Caki2 (cell line): Measurements from ENCODE around the gene TLE7. TPM values are rescaled to one million over a fixed set of nuclear protein-coding genes. Genes with fewer than 3 reads are reported as not detected.
A peak's percentile ranks its signal among the peaks of the same experiment; 100 is the strongest.

ENCODE experiments used
- DNase-seq: peaks from one replicate; pipeline ENCODE4 v3.0.0-alpha.2; 2015; ENCODE audit warnings: low read depth
- in situ Hi-C: cut with HindIII; loops from 2 replicates; pipeline ENCODE4 v1.10.0; 2016; ENCODE audit warnings: low sequenced_read_pairs, low pct_unique_long_range_greater_than_20kb, mixed read lengths
- total RNA-seq: library from RNA; depleted of rRNA; stranded (reverse); fragments of >200 nt; shearing (Covaris generic); gene quantifications from 2 replicates; pipeline ENCODE4 v1.2.3, GENCODE V29; 2014; ENCODE audit warnings: low replicate concordance

TLE7 gene
- total RNA-seq, 1 experiment from 2014 or later = not detected

DNA sequence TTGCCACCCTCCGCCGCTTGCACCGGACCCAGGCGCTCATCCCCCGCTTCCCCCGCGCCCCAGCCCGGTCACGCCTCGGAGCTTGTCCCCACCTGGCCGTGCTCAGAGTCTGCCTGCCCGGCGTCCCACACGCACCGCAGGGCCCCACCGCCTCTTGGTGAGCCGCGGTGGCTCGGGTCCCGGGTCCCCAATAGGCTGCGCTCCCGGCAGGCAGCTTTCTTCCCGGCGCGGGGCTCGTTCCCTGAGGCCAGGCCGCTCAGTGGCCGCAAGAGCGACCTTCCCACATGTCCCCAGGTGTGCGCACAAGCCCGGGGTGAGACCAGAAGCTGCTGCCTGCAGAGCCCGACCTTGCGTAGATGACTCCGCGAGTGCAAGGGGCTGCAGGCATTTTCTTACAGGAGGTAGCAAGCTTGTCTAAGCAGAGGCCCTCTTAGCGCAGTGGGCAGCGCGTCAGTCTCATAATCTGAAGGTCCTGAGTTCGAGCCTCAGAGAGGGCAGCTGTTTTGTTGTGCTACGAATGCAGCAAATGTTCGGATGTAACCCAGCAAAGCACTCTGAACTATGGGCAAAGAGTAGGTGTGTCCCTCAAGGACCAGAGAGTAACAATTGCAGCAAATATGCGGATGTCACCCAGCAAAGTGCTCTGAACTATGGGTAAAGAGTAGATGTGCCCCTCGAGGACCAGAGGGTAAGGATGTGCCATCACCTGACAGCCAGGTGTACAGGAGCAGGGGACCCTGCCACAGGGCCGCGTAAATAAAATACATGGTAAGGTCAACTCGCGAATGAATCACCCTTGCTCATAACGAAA lies 15.6 kb downstream of the TLE7 start:
- DNase-seq = no peak

DNA sequence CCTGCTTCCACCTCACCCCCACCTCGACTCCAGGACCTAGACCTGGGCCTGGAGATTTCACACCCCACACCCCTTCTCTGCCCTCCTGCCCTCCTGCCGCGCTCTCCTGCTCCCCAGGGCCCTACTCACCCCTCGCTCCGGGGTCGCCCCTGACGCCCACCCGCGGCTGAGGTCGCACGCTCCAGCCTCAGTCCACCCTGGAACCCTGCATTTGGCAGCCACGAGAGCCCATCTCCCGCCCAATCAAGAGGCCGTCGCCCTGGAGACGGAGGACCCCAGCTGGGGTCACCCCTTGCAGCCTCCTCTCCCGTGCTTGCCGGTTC lies 16.1 kb downstream of the TLE7 start:
- in situ Hi-C loops = no loop called here
- DNase-seq = no peak

More for the DNA sequence above, 15.6 kb downstream of the TLE7 start:
- in situ Hi-C loops = no loop called here

- in situ Hi-C loops = no loop called here
Observed at GRCh38 chr16:71424626-71425025, 17.2 kb downstream of the TLE7 start.

DNA sequence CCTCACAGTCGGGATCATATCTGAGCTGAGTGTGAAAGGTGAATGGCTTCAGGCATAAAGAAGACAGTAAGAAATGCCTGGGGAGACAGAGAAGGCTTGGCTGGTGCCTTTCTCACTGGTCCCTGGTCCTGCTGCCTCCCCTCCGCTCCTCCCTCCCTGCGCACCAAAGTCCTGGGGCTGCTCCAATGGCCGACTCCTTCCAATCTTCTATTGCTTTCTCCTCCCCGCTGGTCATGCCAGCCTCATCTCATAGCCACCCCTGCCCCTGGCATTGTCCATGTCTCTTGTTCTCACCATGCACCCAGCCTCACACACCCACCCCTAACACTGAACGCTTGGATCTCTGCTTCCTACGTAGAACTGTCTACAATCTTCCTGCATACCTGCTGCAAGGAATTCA lies 18.0 kb downstream of the TLE7 start:
- in situ Hi-C loops = no loop called here
- no peak for DNase-seq

More at GRCh38 chr16:71424626-71425025, 17.2 kb downstream of the TLE7 start:
- no peak for DNase-seq

DNA sequence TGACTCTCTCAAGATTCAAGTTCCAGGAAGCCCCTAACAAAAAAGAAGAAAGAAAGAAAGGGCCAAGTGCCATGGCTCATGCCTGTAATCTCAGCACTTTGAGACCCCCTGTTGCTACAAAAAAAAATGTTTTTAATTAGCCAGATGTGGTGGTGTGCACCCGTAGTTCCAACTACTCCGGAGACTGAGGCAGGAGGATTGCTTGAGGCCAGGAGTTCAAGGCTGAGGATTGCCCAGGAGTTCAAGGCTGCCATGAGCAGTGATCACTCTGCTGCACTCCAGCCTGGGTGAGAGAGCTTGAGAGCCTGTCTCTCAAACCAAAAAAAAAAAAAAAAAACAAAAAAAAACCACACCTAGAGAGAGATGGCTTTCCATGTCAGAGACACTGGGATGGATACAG lies 18.8 kb downstream of the TLE7 start:
- in situ Hi-C loops = no loop called here
- no peak for DNase-seq

DNA sequence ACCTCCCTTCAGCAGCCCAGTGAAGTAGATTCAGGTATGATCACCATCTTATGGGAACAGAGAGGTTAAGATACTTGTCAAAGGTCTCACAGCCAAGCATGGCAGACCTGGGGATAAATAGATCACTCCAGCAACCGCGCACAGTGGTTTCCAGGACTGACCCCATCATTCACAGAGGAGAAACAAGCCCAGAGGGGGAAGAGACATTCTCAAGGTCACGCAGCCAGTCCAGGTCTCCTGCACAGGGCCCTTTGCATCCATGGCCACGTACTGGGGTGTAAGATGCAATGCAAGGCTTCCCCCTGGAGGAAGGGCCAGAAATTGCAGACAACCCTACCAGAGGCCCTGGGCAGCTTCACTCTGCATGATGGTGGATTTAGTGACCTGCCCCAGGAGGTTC lies 19.9 kb downstream of the TLE7 start:
- DNase-seq = no peak
- in situ Hi-C loops = no loop called here

- no peak for DNase-seq
- in situ Hi-C loops = no loop called here
Observed at GRCh38 chr16:71414038-71414437, 27.8 kb downstream of the TLE7 start.

DNA sequence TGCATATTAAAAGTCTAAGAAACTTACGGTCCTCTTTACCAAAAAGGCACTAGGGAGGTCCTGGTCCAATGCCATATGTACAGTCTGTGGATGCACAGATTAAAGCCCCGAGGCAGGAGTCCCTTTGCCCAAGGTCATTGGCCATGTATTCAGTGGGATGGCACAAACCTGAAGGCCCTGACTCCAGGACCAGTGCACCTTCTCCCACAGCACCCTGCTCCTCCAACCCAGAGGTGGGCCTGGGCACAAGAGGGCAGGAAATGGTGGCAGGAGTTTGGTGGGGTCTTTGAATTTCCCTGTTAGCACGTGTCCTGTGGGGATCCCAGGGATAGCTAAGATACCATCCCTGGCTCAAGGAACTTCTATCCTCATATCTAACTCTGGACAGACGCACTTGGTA lies 28.5 kb downstream of the TLE7 start:
- no peak for DNase-seq
- in situ Hi-C loops = no loop called here

GRCh38 chr16:71412270-71413160 lies 29.3 kb downstream of the TLE7 start:
- in situ Hi-C loops = no loop called here
- peak; percentile 47 for DNase-seq

DNA sequence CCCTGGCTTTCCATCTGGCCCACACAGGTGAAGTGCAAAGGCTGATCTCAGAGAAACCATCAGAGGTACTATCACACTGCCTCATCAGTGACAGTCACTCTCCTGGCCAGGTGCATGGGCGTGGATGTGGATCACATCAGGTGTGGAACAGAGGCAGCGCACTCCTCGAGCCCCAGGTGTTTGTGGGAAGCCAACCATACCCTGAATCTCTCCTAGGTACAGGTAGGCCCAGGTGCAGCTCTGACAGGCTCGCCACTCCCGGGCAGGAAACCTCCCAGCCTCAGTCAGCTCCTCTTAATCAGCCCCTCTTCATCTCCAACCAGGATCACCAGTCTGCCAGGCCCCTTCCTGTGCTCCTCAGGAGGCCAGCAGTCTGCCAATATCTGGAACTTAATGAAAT lies 31.7 kb downstream of the TLE7 start:
- no peak for DNase-seq
- in situ Hi-C loops = no loop called here

- DNase-seq = no peak
- in situ Hi-C loops = no loop called here
Observed at GRCh38 chr16:71409011-71409775, 32.7 kb downstream of the TLE7 start.

GRCh38 chr16:71408536-71408935 lies 33.3 kb downstream of the TLE7 start:
- in situ Hi-C loops = no loop called here
- DNase-seq = no peak

- in situ Hi-C loops = no loop called here
- no peak for DNase-seq
Observed at GRCh38 chr16:71407731-71408130, 34.1 kb downstream of the TLE7 start.

DNA sequence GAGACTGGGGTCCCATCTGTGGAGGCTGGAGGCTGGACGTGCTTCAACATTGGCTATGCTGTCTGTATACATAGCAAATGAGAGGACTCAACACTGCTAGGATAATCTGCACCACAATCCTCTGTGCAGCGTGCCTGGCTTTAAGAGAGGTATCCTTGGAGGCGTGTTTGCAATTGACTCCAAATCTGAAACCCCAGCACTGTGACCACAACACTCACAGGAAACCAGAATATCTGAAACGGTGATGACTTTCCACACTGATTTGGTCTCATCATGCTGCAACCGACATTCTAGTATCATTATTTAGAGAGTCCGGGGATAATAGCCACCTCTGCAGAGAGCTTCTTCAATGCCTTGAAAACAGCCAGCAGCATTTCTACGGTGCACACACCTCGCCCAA lies 35.1 kb downstream of the TLE7 start:
- in situ Hi-C loops = no loop called here
- no peak for DNase-seq

- DNase-seq = no peak
- in situ Hi-C loops = no loop called here
Observed at GRCh38 chr16:71406316-71406715, 35.5 kb downstream of the TLE7 start.

DNA sequence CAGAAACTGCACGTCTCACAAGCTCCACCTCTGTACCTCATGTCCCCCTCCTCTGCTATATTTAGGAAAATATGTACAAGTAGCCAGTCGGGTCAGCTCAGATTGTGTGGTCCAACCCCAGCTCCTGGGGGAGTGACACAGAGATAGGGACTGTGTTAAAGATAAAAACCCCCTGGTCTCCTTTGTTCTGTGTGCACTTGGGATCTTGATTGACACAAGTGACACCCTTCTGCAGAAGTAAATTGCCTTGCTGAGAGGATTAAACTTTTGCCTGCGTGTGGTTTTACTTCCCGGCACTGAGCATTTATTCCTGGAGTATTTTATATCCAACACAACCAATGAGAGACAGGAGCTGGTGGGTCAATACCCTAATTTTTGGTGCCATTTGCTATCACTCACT lies 37.5 kb downstream of the TLE7 start:
- no peak for DNase-seq
- in situ Hi-C loops = no loop called here

DNA sequence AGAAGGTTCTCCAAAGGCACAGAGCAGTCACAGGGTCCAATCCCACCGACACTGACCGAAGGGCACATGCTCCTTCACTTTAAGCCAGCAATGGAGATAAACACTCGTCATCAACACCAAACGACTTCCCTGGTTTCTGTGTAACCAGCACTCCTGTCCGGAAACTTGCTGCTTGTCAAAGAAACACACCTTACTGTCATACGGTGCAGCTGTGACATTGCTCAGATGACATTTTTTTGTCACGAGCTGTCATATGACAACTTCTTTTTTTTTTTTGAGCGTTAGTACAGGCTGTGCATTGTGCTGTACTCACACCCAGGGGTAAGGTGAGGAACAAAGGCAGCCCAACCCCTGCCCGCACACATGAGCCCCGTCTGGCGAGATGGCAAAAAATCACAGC lies 39.2 kb downstream of the TLE7 start:
- no peak for DNase-seq
- in situ Hi-C loops = no loop called here

DNA sequence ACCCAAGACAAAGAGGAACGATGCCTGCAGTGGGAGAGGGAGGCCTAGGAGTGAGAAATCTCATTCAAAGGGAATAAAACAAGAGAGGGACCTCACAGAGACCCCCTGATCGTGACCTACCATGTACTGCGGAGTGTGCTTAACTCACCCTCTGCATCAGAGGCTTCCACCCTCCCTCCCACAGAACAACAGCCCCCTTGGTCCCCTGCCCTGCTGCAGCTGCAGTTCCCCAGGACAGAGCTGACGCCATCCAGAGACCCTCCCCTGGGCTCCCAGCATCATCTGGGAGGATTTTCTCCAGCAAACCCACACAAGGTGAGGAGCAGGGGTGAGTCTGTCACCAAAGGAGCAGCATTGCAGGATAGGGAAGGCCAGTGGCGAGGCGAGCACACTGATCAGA lies 39.8 kb downstream of the TLE7 start:
- no peak for DNase-seq
- in situ Hi-C loops = no loop called here
